Neural cell (in vitro differentiated cells): ENCODE data around the gene SPATA6L. TPM values are rescaled to one million over a fixed set of nuclear protein-coding genes. Genes with fewer than 3 reads are reported as not detected.

Experiments used
- H2AFZ ChIP-seq: fragments of 200-600, 300-800 bp; sonication (generic), shearing (Covaris generic); 2 replicates; pipeline ENCODE4 v1.6.0; 2014; ENCODE audit warnings: low read depth, mild to moderate bottlenecking, antibody characterized with exemption, low read length, moderate library complexity
- H3F3A ChIP-seq: fragments of 200-600 bp; shearing (Covaris generic); 2 replicates; pipeline ENCODE4 v1.6.1; 2016; ENCODE audit warnings: mild to moderate bottlenecking, moderate library complexity, mixed read lengths, antibody characterized with exemption, low read length; ENCODE audit not compliant: insufficient read depth, poor library complexity, severe bottlenecking
- H3K27ac ChIP-seq: fragments of 200-600, 300-800 bp; sonication (generic), shearing (Covaris generic); 2 replicates; pipeline ENCODE4 v1.5.1; 2014; ENCODE audit warnings: mild to moderate bottlenecking, low read length, moderate library complexity
- H3K27me3 ChIP-seq: fragments of 300-800, 200-600 bp; sonication (generic), shearing (Covaris generic); 2 replicates; pipeline ENCODE4 v1.6.0; 2014; ENCODE audit warnings: mild to moderate bottlenecking, low read depth, low read length, moderate library complexity; ENCODE audit not compliant: insufficient read depth
- H3K36me3 ChIP-seq: fragments of 300-800, 200-600 bp; sonication (generic), shearing (Covaris generic); 2 replicates; pipeline ENCODE4 v1.5.1; 2014; ENCODE audit warnings: mild to moderate bottlenecking, antibody characterized with exemption, low read length, moderate library complexity; ENCODE audit not compliant: insufficient read depth
- H3K4me2 ChIP-seq: fragments of 300-800, 200-600 bp; sonication (generic), shearing (Covaris generic); 2 replicates; pipeline ENCODE4 v1.6.0; 2014; ENCODE audit warnings: mild to moderate bottlenecking, low read length
- H3K4me3 ChIP-seq: fragments of 300-800, 200-600 bp; sonication (generic), shearing (Covaris generic); 2 replicates; pipeline ENCODE4 v1.5.1; 2014; ENCODE audit warnings: mild to moderate bottlenecking, low read length, moderate library complexity
- H3K79me2 ChIP-seq: fragments of 200-600 bp; shearing (Covaris generic); replicated peaks from 2 replicates; pipeline ENCODE4 v1.6.0; 2014; ENCODE audit warnings: mild to moderate bottlenecking, low read length, moderate library complexity; ENCODE audit not compliant: insufficient read depth
- H3K9ac ChIP-seq: fragments of 300-800, 200-600 bp; sonication (generic), shearing (Covaris generic); 2 replicates; pipeline ENCODE4 v1.6.1; 2016; ENCODE audit warnings: mild to moderate bottlenecking, low read length, mixed read lengths
- H3K9me2 ChIP-seq: fragments of 200-600 bp; shearing (Covaris generic); 2 replicates; pipeline ENCODE4 v1.6.1; 2016; ENCODE audit warnings: mild to moderate bottlenecking, low read length, mixed read lengths; ENCODE audit not compliant: insufficient read depth
- H3K9me3 ChIP-seq: fragments of 200-600, 300-800 bp; sonication (generic), shearing (Covaris generic); 2 replicates; pipeline ENCODE4 v1.6.1; 2016; ENCODE audit warnings: mild to moderate bottlenecking, mixed run types, low read length, moderate library complexity, mixed read lengths
- H4K20me1 ChIP-seq: fragments of 200-600 bp; shearing (Covaris generic); 2 replicates; pipeline ENCODE4 v1.6.1; 2016; ENCODE audit warnings: mild to moderate bottlenecking, mixed run types; ENCODE audit not compliant: insufficient read depth
- EP300 ChIP-seq: fragments of 450-650 bp; conservative IDR thresholded peaks from 2 replicates; pipeline ENCODE4 v1.6.1; 2014; ENCODE audit warnings: antibody characterized with exemption, mild to moderate bottlenecking, moderate library complexity; ENCODE audit not compliant: poor library complexity, severe bottlenecking
- EZH2 ChIP-seq: fragments of 200-600, 300-800 bp; shearing (Covaris generic), sonication (generic); IDR thresholded peaks from 2 replicates; pipeline ENCODE4 v1.6.1; 2014; ENCODE audit warnings: antibody characterized with exemption, low read length, borderline replicate concordance, mild to moderate bottlenecking; ENCODE audit not compliant: insufficient read depth, poor library complexity, severe bottlenecking
- MXI1 ChIP-seq: fragments of 450-650 bp; conservative IDR thresholded peaks from 2 replicates; pipeline ENCODE4 v1.6.1; 2014; ENCODE audit warnings: antibody characterized with exemption, mild to moderate bottlenecking; ENCODE audit not compliant: poor library complexity, severe bottlenecking
- POLR2AphosphoS5 ChIP-seq: IDR thresholded peaks from 2 replicates; pipeline ENCODE4 v1.6.1; 2012
- RAD21 ChIP-seq: fragments of 450-650 bp; conservative IDR thresholded peaks from 2 replicates; pipeline ENCODE4 v1.6.1; 2014; ENCODE audit warnings: antibody characterized with exemption, mild to moderate bottlenecking, moderate library complexity
- SMC3 ChIP-seq: fragments of 450-650 bp; conservative IDR thresholded peaks from 2 replicates; pipeline ENCODE4 v1.6.1; 2014; ENCODE audit warnings: antibody characterized with exemption, mild to moderate bottlenecking, moderate library complexity; ENCODE audit not compliant: poor library complexity
- TAF1 ChIP-seq: IDR thresholded peaks from 2 replicates; pipeline ENCODE4 v1.6.1; 2012; ENCODE audit warnings: low read depth
- polyA plus RNA-seq: library from polyadenylated mRNA; depleted of rRNA; stranded (reverse); fragments of >200 nt; gene quantifications from 2 replicates; pipeline ENCODE4 v1.2.3, GENCODE V29; 2014
- TF ChIP-seq, protein P1 (sequence below): IDR thresholded peaks from 2 replicates; pipeline ENCODE4 v1.6.1; 2012; ENCODE audit warnings: borderline replicate concordance
- TF ChIP-seq, protein P2 (sequence below): fragments of 450-650 bp; IDR thresholded peaks from 2 replicates; pipeline ENCODE4 v1.5.1; 2014; ENCODE audit warnings: antibody characterized with exemption, mild to moderate bottlenecking, moderate library complexity; ENCODE audit not compliant: poor library complexity, severe bottlenecking

The SPATA6L gene
- polyA plus RNA-seq, 1 donor from 2014 or later: 0.89 TPM

DNA sequence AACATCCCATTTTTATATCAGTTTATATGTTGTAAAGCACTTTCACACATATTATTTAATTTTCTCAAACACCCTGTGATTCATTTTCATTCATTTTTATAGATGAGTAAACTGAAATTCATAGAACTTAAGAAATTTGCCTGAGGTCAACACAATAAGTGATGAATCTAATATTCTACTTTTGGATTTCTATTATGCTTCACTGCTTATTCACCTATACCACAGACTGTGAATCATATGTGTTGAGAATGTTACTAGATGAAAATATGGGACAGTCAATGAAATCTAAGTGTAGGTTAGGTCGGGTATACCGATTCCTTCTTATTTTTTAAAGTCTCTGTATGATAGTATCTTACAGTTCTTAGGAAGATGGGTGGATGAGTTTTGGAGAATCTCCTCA is 37.8 kb upstream of the SPATA6L start:
- Histone ChIP-seq H3K4me2 (no peak overlapping the region), H3K27ac (no peak overlapping the region), H4K20me1 (no peaks in the 10 kb centered on the region), H2AFZ (no peak overlapping the region), H3K4me3 (no peak overlapping the region), H3F3A (no peaks in the 10 kb centered on the region), H3K36me3 (peaks cover 25% of the 10 kb centered on the region), H3K9me2 (no peaks in the 10 kb centered on the region), H3K9ac (no peak overlapping the region), H3K9me3 (no peaks in the 10 kb centered on the region), H3K27me3 (no peaks in the 10 kb centered on the region), H3K79me2 (no peaks in the 10 kb centered on the region)
- no peak for TF ChIP-seq SMC3
- no peak for TF ChIP-seq EP300
- TF ChIP-seq POLR2AphosphoS5: no peak
- TF ChIP-seq TAF1: no peak
- TF ChIP-seq, protein P1, sequence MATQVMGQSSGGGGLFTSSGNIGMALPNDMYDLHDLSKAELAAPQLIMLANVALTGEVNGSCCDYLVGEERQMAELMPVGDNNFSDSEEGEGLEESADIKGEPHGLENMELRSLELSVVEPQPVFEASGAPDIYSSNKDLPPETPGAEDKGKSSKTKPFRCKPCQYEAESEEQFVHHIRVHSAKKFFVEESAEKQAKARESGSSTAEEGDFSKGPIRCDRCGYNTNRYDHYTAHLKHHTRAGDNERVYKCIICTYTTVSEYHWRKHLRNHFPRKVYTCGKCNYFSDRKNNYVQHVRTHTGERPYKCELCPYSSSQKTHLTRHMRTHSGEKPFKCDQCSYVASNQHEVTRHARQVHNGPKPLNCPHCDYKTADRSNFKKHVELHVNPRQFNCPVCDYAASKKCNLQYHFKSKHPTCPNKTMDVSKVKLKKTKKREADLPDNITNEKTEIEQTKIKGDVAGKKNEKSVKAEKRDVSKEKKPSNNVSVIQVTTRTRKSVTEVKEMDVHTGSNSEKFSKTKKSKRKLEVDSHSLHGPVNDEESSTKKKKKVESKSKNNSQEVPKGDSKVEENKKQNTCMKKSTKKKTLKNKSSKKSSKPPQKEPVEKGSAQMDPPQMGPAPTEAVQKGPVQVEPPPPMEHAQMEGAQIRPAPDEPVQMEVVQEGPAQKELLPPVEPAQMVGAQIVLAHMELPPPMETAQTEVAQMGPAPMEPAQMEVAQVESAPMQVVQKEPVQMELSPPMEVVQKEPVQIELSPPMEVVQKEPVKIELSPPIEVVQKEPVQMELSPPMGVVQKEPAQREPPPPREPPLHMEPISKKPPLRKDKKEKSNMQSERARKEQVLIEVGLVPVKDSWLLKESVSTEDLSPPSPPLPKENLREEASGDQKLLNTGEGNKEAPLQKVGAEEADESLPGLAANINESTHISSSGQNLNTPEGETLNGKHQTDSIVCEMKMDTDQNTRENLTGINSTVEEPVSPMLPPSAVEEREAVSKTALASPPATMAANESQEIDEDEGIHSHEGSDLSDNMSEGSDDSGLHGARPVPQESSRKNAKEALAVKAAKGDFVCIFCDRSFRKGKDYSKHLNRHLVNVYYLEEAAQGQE: no peak
- TF ChIP-seq RAD21: no peak
- no peak for TF ChIP-seq MXI1
- TF ChIP-seq, protein P2, sequence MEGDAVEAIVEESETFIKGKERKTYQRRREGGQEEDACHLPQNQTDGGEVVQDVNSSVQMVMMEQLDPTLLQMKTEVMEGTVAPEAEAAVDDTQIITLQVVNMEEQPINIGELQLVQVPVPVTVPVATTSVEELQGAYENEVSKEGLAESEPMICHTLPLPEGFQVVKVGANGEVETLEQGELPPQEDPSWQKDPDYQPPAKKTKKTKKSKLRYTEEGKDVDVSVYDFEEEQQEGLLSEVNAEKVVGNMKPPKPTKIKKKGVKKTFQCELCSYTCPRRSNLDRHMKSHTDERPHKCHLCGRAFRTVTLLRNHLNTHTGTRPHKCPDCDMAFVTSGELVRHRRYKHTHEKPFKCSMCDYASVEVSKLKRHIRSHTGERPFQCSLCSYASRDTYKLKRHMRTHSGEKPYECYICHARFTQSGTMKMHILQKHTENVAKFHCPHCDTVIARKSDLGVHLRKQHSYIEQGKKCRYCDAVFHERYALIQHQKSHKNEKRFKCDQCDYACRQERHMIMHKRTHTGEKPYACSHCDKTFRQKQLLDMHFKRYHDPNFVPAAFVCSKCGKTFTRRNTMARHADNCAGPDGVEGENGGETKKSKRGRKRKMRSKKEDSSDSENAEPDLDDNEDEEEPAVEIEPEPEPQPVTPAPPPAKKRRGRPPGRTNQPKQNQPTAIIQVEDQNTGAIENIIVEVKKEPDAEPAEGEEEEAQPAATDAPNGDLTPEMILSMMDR: no peak
- TF ChIP-seq EZH2: no peak

DNA sequence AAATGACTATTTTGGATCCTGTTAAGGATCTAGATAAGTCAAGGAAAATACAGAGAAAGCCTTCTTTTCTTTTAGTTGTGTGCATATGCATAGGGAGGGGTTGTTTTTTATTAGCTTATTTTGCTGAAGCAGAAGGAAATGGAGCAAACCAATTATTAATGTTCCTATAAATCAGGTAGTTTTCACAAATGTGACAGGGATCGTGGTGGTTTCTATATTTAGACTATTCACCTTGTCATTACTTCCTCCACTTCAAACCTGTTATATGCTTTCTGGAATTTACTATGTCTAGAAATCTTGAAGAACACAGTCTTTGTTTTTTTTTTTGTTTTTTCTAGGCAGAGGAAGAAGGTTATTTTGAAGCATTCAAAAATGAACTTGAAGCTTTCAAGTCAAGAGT is 35.2 kb upstream of the SPATA6L start:
- Histone ChIP-seq H4K20me1 (no peaks in the 10 kb centered on the region), H3K4me3 (no peak overlapping the region), H2AFZ (no peak overlapping the region), H3K36me3 (peaks cover 19% of the 10 kb centered on the region), H3K9me3 (no peaks in the 10 kb centered on the region), H3K79me2 (no peaks in the 10 kb centered on the region), H3K27ac (no peak overlapping the region), H3K4me2 (no peak overlapping the region), H3K9ac (no peak overlapping the region), H3F3A (no peaks in the 10 kb centered on the region), H3K9me2 (no peaks in the 10 kb centered on the region), H3K27me3 (no peaks in the 10 kb centered on the region)
- TF ChIP-seq EP300: no peak
- TF ChIP-seq SMC3: no peak
- TF ChIP-seq, protein P2: no peak
- TF ChIP-seq POLR2AphosphoS5: no peak
- TF ChIP-seq, protein P1: no peak
- TF ChIP-seq EZH2: no peak
- no peak for TF ChIP-seq RAD21
- TF ChIP-seq TAF1: no peak
- no peak for TF ChIP-seq MXI1
